Colon (tissue), 2 donors: ENCODE data around the gene HS3ST6.
"Not testable (repeated sequence)": the region's sequence is repeated elsewhere in the genome, so short reads cannot be mapped to it uniquely, and the experiment has no call there.

Source experiments
- FAIRE-seq: peaks from 2 replicates; lab custom pipeline; 2012; peaks lifted over from hg19 to GRCh38; lab: Jason Lieb, UNC
- donor health status: control.
- donor health status: control.

HS3ST6 gene

GRCh38 chr16:1946495-1947368, 28.5 kb upstream of the HS3ST6 start:
- FAIRE-seq = no peak

GRCh38 chr16:1945559-1946391, 27.6 kb upstream of the HS3ST6 start:
- no peak for FAIRE-seq

- FAIRE-seq = no peak
Observed at GRCh38 chr16:1944612-1945199, 26.5 kb upstream of the HS3ST6 start.

- FAIRE-seq = peak; percentile 45
Observed at GRCh38 chr16:1942810-1943726, 24.9 kb upstream of the HS3ST6 start, which contains the start of gene MSRB1. MSRB1 (minus strand) TSS chr16:1943199; CDS start chr16:1943156, 43 bp downstream.

- FAIRE-seq = no peak
Observed at GRCh38 chr16:1942047-1942809, 24.0 kb upstream of the HS3ST6 start.

GRCh38 chr16:1941162-1942046, 23.2 kb upstream of the HS3ST6 start:
- no peak for FAIRE-seq

GRCh38 chr16:1940273-1941161, 22.3 kb upstream of the HS3ST6 start:
- FAIRE-seq = no peak

GRCh38 chr16:1939833-1940232, 21.6 kb upstream of the HS3ST6 start:
- FAIRE-seq = not testable (repeated sequence)

GRCh38 chr16:1938910-1939309, 20.7 kb upstream of the HS3ST6 start:
- FAIRE-seq = no peak

GRCh38 chr16:1938316-1938715, 20.1 kb upstream of the HS3ST6 start:
- FAIRE-seq = no peak

GRCh38 chr16:1936945-1937479, 18.8 kb upstream of the HS3ST6 start:
- FAIRE-seq = no peak

- FAIRE-seq = no peak
Observed at GRCh38 chr16:1933097-1933661, 15.0 kb upstream of the HS3ST6 start.

- no peak for FAIRE-seq
Observed at GRCh38 chr16:1932050-1933028, 14.1 kb upstream of the HS3ST6 start.

- FAIRE-seq = no peak
Observed at GRCh38 chr16:1930338-1930720, 12.1 kb upstream of the HS3ST6 start.

GRCh38 chr16:1929578-1930337, 11.5 kb upstream of the HS3ST6 start:
- no peak for FAIRE-seq

GRCh38 chr16:1929105-1929504, 10.9 kb upstream of the HS3ST6 start:
- no peak for FAIRE-seq
